Adrenal gland (tissue), 12 donors: ENCODE measurements around the gene THY1. TPM values are rescaled to one million over a fixed set of nuclear protein-coding genes. Genes with fewer than 3 reads are reported as not detected.

Experiments
- DNase-seq, 7 donors: peaks; one replicate each; pipeline ENCODE4 v3.0.0-alpha.2; 2019 to 2020
- H3K27ac ChIP-seq, 5 donors: fragments of 200-600 bp; sonication (generic) in 4 of 5; 1 replicate in 3 of 5; 2 replicates in 2 of 5; pipeline versions ENCODE4 v1.5.1 to v1.8.0; 2016 to 2020; ENCODE audit warnings: mild to moderate bottlenecking in 1 of 5
- H3K27me3 ChIP-seq: fragments of 200-600 bp; 2 replicates; pipeline ENCODE4 v1.8.0; 2021
- H3K36me3 ChIP-seq, 2 donors: fragments of 200-600 bp; replicated peaks in 1 of 2; 1 replicate in 1 of 2; 2 replicates in 1 of 2; pipeline versions ENCODE4 v1.5.1 to v1.8.0; 2018 to 2022
- H3K4me1 ChIP-seq, 2 donors: fragments of 200-600 bp; replicated peaks in 1 of 2; 1 replicate in 1 of 2; 2 replicates in 1 of 2; pipeline versions ENCODE4 v1.5.1 to v1.8.0; 2018 to 2021
- H3K4me3 ChIP-seq, 4 donors: fragments of 200-600 bp; sonication (generic) in 3 of 4; one replicate each; pipeline ENCODE4 v1.5.1; 2016 to 2018
- H3K9me3 ChIP-seq, 3 donors: fragments of 200-600 bp; sonication (generic) in 1 of 3; replicated peaks in 1 of 3; 1 replicate in 2 of 3; 2 replicates in 1 of 3; pipeline versions ENCODE4 v1.5.1 to v1.8.0; 2016 to 2021
- CTCF ChIP-seq, 6 experiments: fragments of 450-650 bp in 4 of 6; fragments of 200-600 bp in 2 of 6; sonication (generic) in 1 of 6; IDR thresholded peaks; 1 replicate in 5 of 6; 2 replicates in 1 of 6; pipeline versions ENCODE4 v1.5.1 to v1.8.0; 2016 to 2021; ENCODE audit warnings: antibody characterized with exemption in 6 of 6, mild to moderate bottlenecking in 2 of 6, moderate library complexity in 1 of 6
- POLR2A ChIP-seq, 2 donors: fragments of 450-650 bp; IDR thresholded peaks; one replicate each; pipeline ENCODE4 v1.6.1; 2017; ENCODE audit warnings: antibody characterized with exemption in 2 of 2, mild to moderate bottlenecking in 2 of 2, moderate library complexity in 1 of 2
- WGBS, 4 donors: extraction: QIAGEN DNeasy Blood & Tissue Kit in 2 of 4; methylation state at CpG; one replicate each; pipeline versions ENCODE4 v1.1.5 to v1.1.7; 2013 to 2017; 5-methylcytosine and 5-hydroxymethylcytosine counted together
- intact Hi-C, 2 donors: fragments of 100-400 bp; cut with DNase I; formaldehyde crosslinking; loops; one replicate each; pipeline versions ENCODE4 v1.14.1 to v1.15.0; 2022 to 2023
- polyA plus RNA-seq, 3 donors: library from polyadenylated mRNA; stranded (reverse); fragments of 200-250 nt in 2 of 3; fragments of 350-450 nt in 1 of 3; fragmentation: Illumina TruSeq in 1 of 3; extraction: RNeasy Lipid Tissue Mini Kit (QIAGEN cat#74804) in 1 of 3; gene quantifications; one replicate each; pipeline ENCODE4 v1.2.3, GENCODE V29; 2013 to 2014
- total RNA-seq, 9 donors: library from RNA; depleted of rRNA in 4 of 9; stranded (reverse); fragments of >200 nt in 4 of 9; fragments of 120-200 nt in 1 of 9; fragmentation: NEBNext Ultra II Directional in 1 of 9; extraction: Animal tissue kit (Norgen Biotek cat#: 25700) in 1 of 9; gene quantifications; one replicate each; pipeline versions ENCODE4 v1.1.0 to v1.2.4, GENCODE V29; 2013 to 2023
- donor health status: healthy with polysubstance abuse.
- donor health status: Bipolar disorder and iron deficiency.
- donor health status: DM: yes; HTN: yes; CAD: no.
- donor health status: DM: no; HTN: no; CAD: no.
- donor health status: DM: no; HTN: no; CAD: no.
- donor health status: DM: yes; HTN: yes; CAD: no.

Gene THY1
- total and polyA plus RNA-seq, 12 donors, result 4.5 to 38.7 (median 18.2) TPM

GRCh38 chr11:119453881-119454280 is 30.9 kb upstream of the THY1 start:
- DNase-seq, result no peak
- WGBS, 4 donors, result 68 to 77% (median 76%) methylated on average over 1 of the region's 1 CpG
- Histone ChIP-seq H3K27ac (no peak overlapping the region), H3K27me3 (no peaks in the 10 kb centered on the region), H3K4me3 (no peak overlapping the region), H3K36me3 (no peaks in the 10 kb centered on the region), H3K4me1 (no peaks in the 10 kb centered on the region), H3K9me3 (no peaks in the 10 kb centered on the region)
- TF ChIP-seq CTCF (IDR thresholded peaks at IDR 0.05) (no peak), POLR2A (IDR thresholded peaks at IDR 0.05) (no peak)
- intact Hi-C loops, result no loop called here

GRCh38 chr11:119450590-119451326 is 27.8 kb upstream of the THY1 start:
- H3K27ac ChIP-seq, result no peak overlapping the region

GRCh38 chr11:119449498-119449897 is 26.5 kb upstream of the THY1 start:
- H3K4me3 ChIP-seq, result no peak overlapping the region
- H3K27me3 ChIP-seq, result no peaks in the 10 kb centered on the region
- intact Hi-C loops, result no loop called here
- no peak overlapping the region for H3K27ac ChIP-seq
- 82 to 90% (median 87%) methylated on average over 3 of the region's 3 CpGs for WGBS, 4 donors
- no peaks in the 10 kb centered on the region for H3K9me3 ChIP-seq
- H3K4me1 ChIP-seq, result no peaks in the 10 kb centered on the region
- no peak for TF ChIP-seq CTCF (IDR thresholded peaks at IDR 0.05)
- no peak for TF ChIP-seq POLR2A (IDR thresholded peaks at IDR 0.05)
- no peak for DNase-seq
- H3K36me3 ChIP-seq, result no peaks in the 10 kb centered on the region

More at GRCh38 chr11:119450590-119451326, 27.8 kb upstream of the THY1 start:
- H3K9me3 ChIP-seq, result no peaks in the 10 kb centered on the region
- no peak overlapping the region for H3K4me3 ChIP-seq
- no peaks in the 10 kb centered on the region for H3K27me3 ChIP-seq
- no peak for DNase-seq
- no peaks in the 10 kb centered on the region for H3K36me3 ChIP-seq
- no peak for TF ChIP-seq CTCF (IDR thresholded peaks at IDR 0.05)
- TF ChIP-seq POLR2A (IDR thresholded peaks at IDR 0.05), result no peak
- H3K4me1 ChIP-seq, result no peaks in the 10 kb centered on the region
- intact Hi-C loops, result no loop called here
- 84 to 94% (median 90%) methylated on average over 5 to 6 of the region's 6 CpGs for WGBS, 4 donors

GRCh38 chr11:119448380-119448779 is 25.4 kb upstream of the THY1 start:
- Histone ChIP-seq H3K27ac (no peak overlapping the region), H3K36me3 (no peaks in the 10 kb centered on the region), H3K4me1 (no peaks in the 10 kb centered on the region), H3K27me3 (no peaks in the 10 kb centered on the region), H3K4me3 (no peak overlapping the region), H3K9me3 (no peaks in the 10 kb centered on the region)
- intact Hi-C loops, result no loop called here
- no peak for TF ChIP-seq CTCF (IDR thresholded peaks at IDR 0.05)
- no peak for TF ChIP-seq POLR2A (IDR thresholded peaks at IDR 0.05)
- 79 to 91% (median 85%) methylated on average over 4 of the region's 4 CpGs for WGBS, 4 donors
- no peak for DNase-seq
